CD4-positive, alpha-beta memory T cell (primary cell): Measurements from ENCODE around the gene FANCC. TPM values are rescaled to one million over a fixed set of nuclear protein-coding genes. Genes with fewer than 3 reads are reported as not detected.
"Not testable (repeated sequence)": the region's sequence is repeated elsewhere in the genome, so short reads cannot be mapped to it uniquely, and the experiment has no call there.

ENCODE experiments used
- CTCF ChIA-PET: fragments of 350-600 bp; sonication (Branson Sonifier 250); formaldehyde crosslinking; loops from one replicate; lab custom pipeline; 2021; ENCODE audit warnings: inconsistent platforms; ENCODE audit not compliant: partially characterized antibody; lab: Charles Lee
- POLR2A ChIA-PET: fragments of 350-600 bp; sonication (Branson Sonifier 250); formaldehyde crosslinking; loops from one replicate; lab custom pipeline; 2021; ENCODE audit not compliant: partially characterized antibody; lab: Charles Lee
- DNase-seq, 5 donors: peaks; one replicate each; pipeline versions ENCODE4 v3.0.0 to v3.0.0-alpha.2; 2020 to 2022; ENCODE audit warnings: mixed read lengths in 1 of 5
- H3K27ac ChIP-seq: one replicate; pipeline ENCODE4 v1.7.0; 2013; ENCODE audit warnings: low read depth, low read length
- H3K27me3 ChIP-seq: 2 replicates; pipeline ENCODE4 v1.7.0; 2013; ENCODE audit warnings: mild to moderate bottlenecking, low read length, moderate library complexity; ENCODE audit not compliant: insufficient read depth
- H3K36me3 ChIP-seq: 2 replicates; pipeline ENCODE4 v1.7.0; 2013; ENCODE audit warnings: mild to moderate bottlenecking, low read length, moderate library complexity; ENCODE audit not compliant: insufficient read depth
- H3K4me1 ChIP-seq: 2 replicates; pipeline ENCODE4 v1.7.0; 2013; ENCODE audit warnings: mild to moderate bottlenecking, low read length, moderate library complexity; ENCODE audit not compliant: insufficient read depth
- H3K4me3 ChIP-seq, 2 donors: one replicate each; pipeline ENCODE4 v1.7.0; 2013; ENCODE audit warnings: low read length in 2 of 2, mild to moderate bottlenecking in 1 of 2
- H3K9me3 ChIP-seq, 2 donors: one replicate each; pipeline ENCODE4 v1.7.0; 2013; ENCODE audit warnings: low read length in 2 of 2, control low read depth in 1 of 2; ENCODE audit not compliant: control insufficient read depth in 1 of 2
- H3K27ac Mint-ChIP-seq, 7 donors: one replicate each; pipeline ENCODE4 v1.8.0; 2020 to 2021; ENCODE audit warnings: mixed read lengths in 7 of 7, mild to moderate bottlenecking in 6 of 7, inconsistent platforms in 3 of 7, moderate library complexity in 3 of 7
- H3K27me3 Mint-ChIP-seq, 2 donors: one replicate each; pipeline ENCODE4 v1.8.0; 2020 to 2021; ENCODE audit warnings: mixed read lengths in 2 of 2
- H3K36me3 Mint-ChIP-seq, 2 donors: one replicate each; pipeline ENCODE4 v1.8.0; 2020 to 2021; ENCODE audit warnings: mixed read lengths in 2 of 2, inconsistent platforms in 1 of 2, mild to moderate bottlenecking in 1 of 2
- H3K4me1 Mint-ChIP-seq, 4 donors: one replicate each; pipeline ENCODE4 v1.8.0; 2020 to 2021; ENCODE audit warnings: mixed read lengths in 4 of 4, mild to moderate bottlenecking in 1 of 4
- H3K4me3 Mint-ChIP-seq, 8 donors: one replicate each; pipeline ENCODE4 v1.8.0; 2020 to 2021; ENCODE audit warnings: mixed read lengths in 8 of 8, mild to moderate bottlenecking in 7 of 8, moderate library complexity in 6 of 8, inconsistent platforms in 3 of 8
- H3K9me3 Mint-ChIP-seq, 8 donors: one replicate each; pipeline ENCODE4 v1.8.0; 2020 to 2021; ENCODE audit warnings: mixed read lengths in 8 of 8, mild to moderate bottlenecking in 5 of 8, inconsistent platforms in 3 of 8, moderate library complexity in 1 of 8
- intact Hi-C: fragments of 100-400 bp; cut with micrococcal nuclease; formaldehyde crosslinking; loops from one replicate; pipeline ENCODE4 v1.15.1; 2023
- polyA plus RNA-seq, 2 donors: library from polyadenylated mRNA; unstranded; fragments of 300-500 nt; fragmentation: Illumina TruSeq; gene quantifications; one replicate each; pipeline ENCODE4 v1.2.3, GENCODE V29; 2021
- total RNA-seq, 2 experiments: library from RNA; stranded (reverse); gene quantifications; one replicate each; pipeline ENCODE4 v1.2.3, GENCODE V29; 2021

Gene FANCC
- total and polyA plus RNA-seq, 4 experiments from 2014 or later: 0.77 to 4.9 (median 3.6) TPM

GRCh38 chr9:95282332-95282731 lies 35.2 kb downstream of the FANCC start:
- Mint-ChIP-seq H3K9me3 (peaks cover 4 to 48% (median 30%) of the 10 kb centered on the region in 8 donors), H3K4me3 (no peak overlapping the region), H3K4me1 (no peaks in the 10 kb centered on the region), H3K27me3 (no peaks in the 10 kb centered on the region), H3K27ac (no peak overlapping the region), H3K36me3 (peaks cover 9 to 10% of the 10 kb centered on the region in 2 donors)
- no peak for DNase-seq
- Histone ChIP-seq H3K4me1 (no peaks in the 10 kb centered on the region), H3K27me3 (no peaks in the 10 kb centered on the region), H3K27ac (no peak overlapping the region), H3K4me3 (no peak overlapping the region), H3K9me3 (no peaks in the 10 kb centered on the region), H3K36me3 (no peaks in the 10 kb centered on the region)
- ChIA-PET POLR2A (no interaction called here), CTCF (no interaction called here)
- intact Hi-C loops: no loop called here

GRCh38 chr9:95280745-95281144 lies 36.8 kb downstream of the FANCC start:
- H3K4me3 ChIP-seq: no peak overlapping the region
- Mint-ChIP-seq H3K27me3 (no peaks in the 10 kb centered on the region), H3K36me3 (peaks cover 9 to 10% of the 10 kb centered on the region in 2 donors), H3K4me3 (no peak overlapping the region), H3K4me1 (peaks cover 0 to 10% (median 6%) of the 10 kb centered on the region in 4 donors), H3K27ac (no peak overlapping the region), H3K9me3 (peaks cover 4 to 48% (median 31%) of the 10 kb centered on the region in 8 donors)
- no peaks in the 10 kb centered on the region for H3K36me3 ChIP-seq
- no peak for DNase-seq
- ChIA-PET POLR2A (no interaction called here), CTCF (no interaction called here)
- intact Hi-C loops: no loop called here
- no peaks in the 10 kb centered on the region for H3K4me1 ChIP-seq
- H3K27ac ChIP-seq: no peak overlapping the region
- H3K27me3 ChIP-seq: no peaks in the 10 kb centered on the region
- H3K9me3 ChIP-seq: no peaks in the 10 kb centered on the region

- Histone ChIP-seq H3K27ac (no peak overlapping the region), H3K4me1 (no peaks in the 10 kb centered on the region), H3K4me3 (no peak overlapping the region), H3K27me3 (no peaks in the 10 kb centered on the region), H3K9me3 (no peaks in the 10 kb centered on the region), H3K36me3 (no peaks in the 10 kb centered on the region)
- H3K27ac Mint-ChIP-seq: no peak overlapping the region
- intact Hi-C loops: no loop called here
- POLR2A ChIA-PET: no interaction called here
- H3K27me3 Mint-ChIP-seq: no peaks in the 10 kb centered on the region
- peaks cover 4 to 46% (median 30%) of the 10 kb centered on the region in 8 donors for H3K9me3 Mint-ChIP-seq
- peaks cover 9 to 17% of the 10 kb centered on the region in 2 donors for H3K36me3 Mint-ChIP-seq
- DNase-seq: no peak
- peaks cover 0 to 13% (median 6%) of the 10 kb centered on the region in 4 donors for H3K4me1 Mint-ChIP-seq
- CTCF ChIA-PET: no interaction called here
- no peak overlapping the region for H3K4me3 Mint-ChIP-seq
These were observed 40.0 kb downstream of the FANCC start for GRCh38 chr9:95277509-95277908.

- H3K9me3 ChIP-seq: no peaks in the 10 kb centered on the region
- Mint-ChIP-seq H3K4me3 (no peak overlapping the region), H3K4me1 (peaks cover 0 to 13% (median 6%) of the 10 kb centered on the region in 4 donors), H3K27ac (no peak overlapping the region), H3K36me3 (peaks cover 7 to 17% of the 10 kb centered on the region in 2 donors), H3K9me3 (peaks cover 2 to 36% (median 22%) of the 10 kb centered on the region in 8 donors), H3K27me3 (no peaks in the 10 kb centered on the region)
- no peaks in the 10 kb centered on the region for H3K36me3 ChIP-seq
- H3K4me3 ChIP-seq: no peak overlapping the region
- CTCF ChIA-PET: interaction anchor here (1.2 kb wide), 1 partner anchor 60 kb away, joined by 3 read pairs; no protein-coding TSS in a partner anchor
- H3K4me1 ChIP-seq: no peaks in the 10 kb centered on the region
- H3K27ac ChIP-seq: no peak overlapping the region
- DNase-seq: no peak
- POLR2A ChIA-PET: no interaction called here
- no peaks in the 10 kb centered on the region for H3K27me3 ChIP-seq
- intact Hi-C loops: no loop called here
These were observed 41.0 kb downstream of the FANCC start for GRCh38 chr9:95276395-95276954.

- H3K4me1 ChIP-seq, POLR2A ChIA-PET, H3K4me3 Mint-ChIP-seq, H3K27me3 ChIP-seq, H3K4me3 ChIP-seq, H3K36me3 Mint-ChIP-seq, H3K27me3 Mint-ChIP-seq, H3K27ac Mint-ChIP-seq, CTCF ChIA-PET, H3K36me3 ChIP-seq, intact Hi-C loops, H3K9me3 ChIP-seq, H3K27ac ChIP-seq, DNase-seq: not testable (repeated sequence)
- peaks cover 0 to 12% (median 2%) of the 10 kb centered on the region in 8 donors for H3K9me3 Mint-ChIP-seq
- peaks cover 1 to 13% (median 6%) of the 10 kb centered on the region in 4 donors for H3K4me1 Mint-ChIP-seq
These were observed 43.3 kb downstream of the FANCC start for GRCh38 chr9:95274160-95274559.

- H3K27me3 ChIP-seq: no peaks in the 10 kb centered on the region
- Mint-ChIP-seq H3K4me3 (no peak overlapping the region), H3K36me3 (peaks cover 0 to 7% of the 10 kb centered on the region in 2 donors), H3K9me3 (peaks cover 0 to 9% (median 1%) of the 10 kb centered on the region in 8 donors), H3K27ac (no peak overlapping the region), H3K4me1 (peaks cover 1 to 13% (median 8%) of the 10 kb centered on the region in 4 donors), H3K27me3 (no peaks in the 10 kb centered on the region)
- CTCF ChIA-PET: interaction anchor here (1.0 kb wide), 1 partner anchor 9 kb away, joined by 3 read pairs; no protein-coding TSS in a partner anchor
- no peaks in the 10 kb centered on the region for H3K4me1 ChIP-seq
- no peaks in the 10 kb centered on the region for H3K36me3 ChIP-seq
- intact Hi-C loops: no loop called here
- H3K4me3 ChIP-seq: no peak overlapping the region
- no peaks in the 10 kb centered on the region for H3K9me3 ChIP-seq
- DNase-seq: no peak
- POLR2A ChIA-PET: no interaction called here
- no peak overlapping the region for H3K27ac ChIP-seq
These were observed 44.0 kb downstream of the FANCC start for GRCh38 chr9:95273369-95274022.

GRCh38 chr9:95272830-95273229 lies 44.7 kb downstream of the FANCC start:
- POLR2A ChIA-PET: no interaction called here
- CTCF ChIA-PET: interaction anchor here (1.0 kb wide), 1 partner anchor 8 kb away, joined by 3 read pairs; no protein-coding TSS in a partner anchor
- Histone ChIP-seq H3K36me3 (no peaks in the 10 kb centered on the region), H3K27ac (no peak overlapping the region), H3K27me3 (no peaks in the 10 kb centered on the region), H3K9me3 (no peaks in the 10 kb centered on the region), H3K4me3 (no peak overlapping the region), H3K4me1 (no peaks in the 10 kb centered on the region)
- Mint-ChIP-seq H3K36me3 (peaks cover 0 to 7% of the 10 kb centered on the region in 2 donors), H3K4me3 (no peak overlapping the region), H3K9me3 (peaks cover 0 to 9% (median 0%) of the 10 kb centered on the region in 8 donors), H3K27ac (no peak overlapping the region), H3K4me1 (peaks cover 1 to 13% (median 8%) of the 10 kb centered on the region in 4 donors), H3K27me3 (no peaks in the 10 kb centered on the region)
- intact Hi-C loops: no loop called here
- DNase-seq: no peak
